Brain microvascular endothelial cell (primary cell): Measurements from ENCODE around the gene NGEF.

Experiments
- DNase-seq: peaks from one replicate; pipeline ENCODE4 v3.0.0-alpha.2; 2020
- H3K27ac ChIP-seq: fragments of 250-450 bp; sonication (Bioruptor Pico); 2 replicates; pipeline ENCODE4 v1.5.1; 2020; ENCODE audit warnings: mild to moderate bottlenecking, moderate library complexity
- H3K27me3 ChIP-seq: fragments of 250-450 bp; sonication (Bioruptor Pico); replicated peaks from 2 replicates; pipeline ENCODE4 v1.5.1; 2020; ENCODE audit warnings: mild to moderate bottlenecking
- H3K36me3 ChIP-seq: fragments of 250-450 bp; sonication (Bioruptor Pico); replicated peaks from 2 replicates; pipeline ENCODE4 v1.5.1; 2020; ENCODE audit warnings: mild to moderate bottlenecking
- H3K4me3 ChIP-seq: 2 replicates; pipeline ENCODE4 v1.5.1; 2011; ENCODE audit warnings: low read depth, mild to moderate bottlenecking, control low read depth, low read length, moderate library complexity
- in situ Hi-C: cut with HindIII; loops from 2 replicates; pipeline ENCODE4 v1.10.0; 2017; ENCODE audit warnings: low sequenced_read_pairs, low pct_ligation_motif_present
- TF ChIP-seq, protein P1 (sequence below): IDR thresholded peaks from 2 replicates; pipeline ENCODE4 v1.5.1; 2011; ENCODE audit warnings: low read depth, mild to moderate bottlenecking, moderate library complexity, low read length, control low read depth, inconsistent platforms; ENCODE audit errors: missing control alignments

NGEF gene

DNA sequence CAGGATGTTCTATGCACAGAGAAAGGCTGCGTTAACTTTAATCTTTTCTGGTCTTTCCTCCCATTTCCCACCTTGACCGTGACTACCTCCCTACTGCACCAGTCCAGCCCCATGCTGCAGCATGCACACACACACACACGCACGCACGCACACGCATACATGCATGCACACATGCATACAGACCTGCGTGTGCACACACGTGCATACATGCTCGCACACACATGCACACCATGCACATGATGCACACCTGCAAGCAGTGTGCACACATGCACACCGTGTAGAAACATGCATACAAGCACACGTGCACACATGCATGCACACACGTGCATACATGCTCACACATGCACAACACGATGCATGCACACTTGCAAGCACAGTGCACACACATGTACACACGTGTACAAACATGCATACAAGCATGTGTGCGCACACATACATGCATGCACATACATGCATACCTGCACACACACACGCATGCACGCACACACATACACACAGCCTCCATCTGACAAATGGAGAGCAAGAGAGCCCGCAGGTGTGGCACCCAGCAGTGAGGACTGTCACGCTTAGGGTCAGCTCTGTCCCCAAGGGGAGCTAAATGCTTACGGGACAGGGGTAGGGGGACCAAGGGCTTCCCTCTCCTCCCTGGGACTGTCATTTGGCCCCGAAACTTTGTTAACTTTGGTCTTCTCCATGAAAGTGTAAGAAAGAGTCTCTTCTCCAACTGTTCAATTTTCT lies 124.8 kb downstream of the NGEF start:
- no peaks in the 10 kb centered on the region for H3K36me3 ChIP-seq
- TF ChIP-seq, protein P1, sequence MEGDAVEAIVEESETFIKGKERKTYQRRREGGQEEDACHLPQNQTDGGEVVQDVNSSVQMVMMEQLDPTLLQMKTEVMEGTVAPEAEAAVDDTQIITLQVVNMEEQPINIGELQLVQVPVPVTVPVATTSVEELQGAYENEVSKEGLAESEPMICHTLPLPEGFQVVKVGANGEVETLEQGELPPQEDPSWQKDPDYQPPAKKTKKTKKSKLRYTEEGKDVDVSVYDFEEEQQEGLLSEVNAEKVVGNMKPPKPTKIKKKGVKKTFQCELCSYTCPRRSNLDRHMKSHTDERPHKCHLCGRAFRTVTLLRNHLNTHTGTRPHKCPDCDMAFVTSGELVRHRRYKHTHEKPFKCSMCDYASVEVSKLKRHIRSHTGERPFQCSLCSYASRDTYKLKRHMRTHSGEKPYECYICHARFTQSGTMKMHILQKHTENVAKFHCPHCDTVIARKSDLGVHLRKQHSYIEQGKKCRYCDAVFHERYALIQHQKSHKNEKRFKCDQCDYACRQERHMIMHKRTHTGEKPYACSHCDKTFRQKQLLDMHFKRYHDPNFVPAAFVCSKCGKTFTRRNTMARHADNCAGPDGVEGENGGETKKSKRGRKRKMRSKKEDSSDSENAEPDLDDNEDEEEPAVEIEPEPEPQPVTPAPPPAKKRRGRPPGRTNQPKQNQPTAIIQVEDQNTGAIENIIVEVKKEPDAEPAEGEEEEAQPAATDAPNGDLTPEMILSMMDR = no peak
- no peak overlapping the region for H3K27ac ChIP-seq
- no peak overlapping the region for H3K4me3 ChIP-seq
- H3K27me3 ChIP-seq = no peaks in the 10 kb centered on the region
- no peak for DNase-seq
- in situ Hi-C loops = no loop called here

DNA sequence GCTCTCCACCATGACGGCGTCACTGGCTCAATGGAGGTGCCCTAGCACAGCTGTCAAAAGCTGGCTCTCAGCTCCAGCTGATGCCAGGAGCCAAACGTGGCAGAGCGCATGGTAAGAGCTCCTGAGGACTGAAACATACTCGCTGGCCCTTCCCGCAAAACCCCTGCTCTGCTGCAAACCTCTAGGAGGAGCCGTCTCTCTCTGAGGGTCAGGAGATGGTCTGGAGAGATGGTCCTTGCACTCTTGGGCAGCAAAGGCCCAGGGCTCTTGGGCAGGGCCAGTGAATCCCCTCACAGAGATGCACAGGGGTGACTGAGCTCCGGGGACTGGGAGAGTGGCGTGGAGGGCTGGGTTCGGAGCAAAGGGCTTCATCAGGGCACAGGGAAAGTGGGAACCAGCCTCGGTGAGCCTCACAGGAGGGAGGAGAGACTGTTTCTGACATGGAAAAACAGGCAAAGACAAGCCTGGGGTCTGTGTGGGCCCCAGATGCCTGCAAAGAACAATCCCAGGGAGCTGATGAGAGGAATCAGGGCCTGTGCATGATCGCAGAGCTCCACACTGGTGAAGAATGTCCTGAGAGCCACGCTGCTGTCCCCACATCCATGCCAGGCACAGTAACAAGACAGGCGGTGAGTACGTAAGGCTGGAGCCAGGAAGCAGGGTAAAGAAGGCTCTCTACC lies 125.7 kb downstream of the NGEF start:
- in situ Hi-C loops = no loop called here
- H3K27ac ChIP-seq = no peak overlapping the region
- DNase-seq = no peak
- H3K4me3 ChIP-seq = no peak overlapping the region
- H3K27me3 ChIP-seq = no peaks in the 10 kb centered on the region
- TF ChIP-seq, protein P1 = peak; percentile 57
- H3K36me3 ChIP-seq = no peaks in the 10 kb centered on the region

DNA sequence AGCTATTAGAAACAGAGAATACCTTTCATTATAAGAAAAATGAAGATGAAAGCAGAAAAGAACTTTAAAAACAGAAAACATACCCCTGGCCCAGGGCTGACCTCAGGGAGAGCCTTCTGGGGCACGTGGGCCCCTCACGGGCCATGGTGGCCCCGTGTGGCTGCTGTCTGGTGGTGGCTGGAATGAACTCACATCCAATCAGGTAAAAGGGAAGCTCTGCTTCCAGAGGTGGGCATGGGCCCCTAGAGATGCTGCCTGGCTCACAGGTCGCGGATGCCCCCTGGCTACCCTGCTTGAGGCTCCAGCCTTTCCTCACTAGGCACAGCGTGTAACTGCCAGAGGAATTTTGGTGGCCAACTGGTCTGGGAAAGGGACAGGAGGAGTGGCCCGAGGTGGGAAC lies 126.4 kb downstream of the NGEF start:
- DNase-seq = no peak
- H3K27me3 ChIP-seq = no peaks in the 10 kb centered on the region
- H3K4me3 ChIP-seq = no peak overlapping the region
- TF ChIP-seq, protein P1 = no peak
- no peak overlapping the region for H3K27ac ChIP-seq
- in situ Hi-C loops = no loop called here
- H3K36me3 ChIP-seq = no peaks in the 10 kb centered on the region

DNA sequence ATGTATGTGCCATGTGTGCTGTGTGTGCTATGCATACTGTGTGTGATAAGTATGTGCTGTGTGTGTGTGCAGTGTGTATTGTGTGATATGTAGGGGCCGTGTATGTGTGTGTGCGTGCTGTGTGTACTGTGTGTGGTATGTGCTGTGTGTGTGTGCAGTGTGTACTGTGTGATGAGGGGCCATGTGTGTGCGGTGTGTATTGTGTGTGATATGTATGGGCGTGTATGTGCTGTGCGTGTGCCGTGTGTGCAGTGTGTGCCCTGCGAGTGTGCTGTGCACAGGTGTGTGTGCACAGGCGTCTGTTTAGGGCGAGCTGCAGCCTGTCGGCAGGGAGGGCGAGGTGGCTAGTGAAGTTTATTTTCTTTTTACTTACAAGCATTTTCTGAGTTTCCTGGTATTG lies 126.9 kb downstream of the NGEF start:
- no peak overlapping the region for H3K27ac ChIP-seq
- H3K27me3 ChIP-seq = no peaks in the 10 kb centered on the region
- H3K4me3 ChIP-seq = no peak overlapping the region
- no peak for DNase-seq
- in situ Hi-C loops = no loop called here
- TF ChIP-seq, protein P1 = no peak
- H3K36me3 ChIP-seq = no peaks in the 10 kb centered on the region

GRCh38 chr2:232885264-232885961 lies 127.6 kb downstream of the NGEF start:
- in situ Hi-C loops = no loop called here
- Histone ChIP-seq H3K27me3 (no peaks in the 10 kb centered on the region), H3K27ac (no peak overlapping the region), H3K4me3 (no peak overlapping the region), H3K36me3 (no peaks in the 10 kb centered on the region)
- DNase-seq = no peak
- TF ChIP-seq, protein P1 = no peak
